GM21619 (cell line): ENCODE data around the gene DTNA.

ENCODE experiments used
- ATAC-seq: cut with Tn5 transposase; IDR thresholded peaks from one replicate; pipeline ENCODE4 v1.9.1; 2021; ENCODE audit not compliant: unreplicated experiment

The DTNA gene

GRCh38 chr18:34767601-34768027 lies 57.5 kb downstream of the DTNA start:
- no peak for ATAC-seq

GRCh38 chr18:34771958-34772357 lies 61.9 kb downstream of the DTNA start:
- no peak for ATAC-seq

GRCh38 chr18:34772887-34773286 lies 62.8 kb downstream of the DTNA start:
- no peak for ATAC-seq

- ATAC-seq, result no peak
These were observed 63.3 kb downstream of the DTNA start for GRCh38 chr18:34773378-34773777.

GRCh38 chr18:34773961-34774766 lies 64.1 kb downstream of the DTNA start:
- ATAC-seq, result no peak

- ATAC-seq, result no peak
These were observed 65.4 kb downstream of the DTNA start for GRCh38 chr18:34775461-34775860.

GRCh38 chr18:34779112-34779511 lies 69.0 kb downstream of the DTNA start:
- no peak for ATAC-seq

- ATAC-seq, result no peak
These were observed 70.8 kb downstream of the DTNA start for GRCh38 chr18:34780856-34781255.

GRCh38 chr18:34783501-34783900 lies 73.4 kb downstream of the DTNA start:
- ATAC-seq, result no peak

GRCh38 chr18:34786162-34786741 lies 76.2 kb downstream of the DTNA start:
- ATAC-seq, result no peak

GRCh38 chr18:34787931-34788532 lies 77.9 kb downstream of the DTNA start:
- ATAC-seq, result no peak

- ATAC-seq, result no peak
These were observed 79.8 kb downstream of the DTNA start for GRCh38 chr18:34789768-34790344.

GRCh38 chr18:34794348-34794747 lies 84.2 kb downstream of the DTNA start:
- ATAC-seq, result no peak

- no peak for ATAC-seq
These were observed 85.1 kb downstream of the DTNA start for GRCh38 chr18:34795070-34795732.

- no peak for ATAC-seq
These were observed 86.0 kb downstream of the DTNA start for GRCh38 chr18:34796035-34796657.

- ATAC-seq, result no peak
These were observed 89.2 kb downstream of the DTNA start for GRCh38 chr18:34799291-34799690.

- ATAC-seq, result no peak
These were observed 90.3 kb downstream of the DTNA start for GRCh38 chr18:34800381-34800780.

- no peak for ATAC-seq
These were observed 91.7 kb downstream of the DTNA start for GRCh38 chr18:34801774-34802173.

GRCh38 chr18:34802959-34803358 lies 92.9 kb downstream of the DTNA start:
- ATAC-seq, result no peak

- no peak for ATAC-seq
These were observed 93.8 kb downstream of the DTNA start for GRCh38 chr18:34803877-34804400.
